GM19035 (cell line): ENCODE measurements around the gene ZFP82.

ENCODE experiments used
- ATAC-seq: cut with Tn5 transposase; IDR thresholded peaks from one replicate; pipeline ENCODE4 v1.9.1; 2021; ENCODE audit not compliant: unreplicated experiment

ZFP82 gene

DNA sequence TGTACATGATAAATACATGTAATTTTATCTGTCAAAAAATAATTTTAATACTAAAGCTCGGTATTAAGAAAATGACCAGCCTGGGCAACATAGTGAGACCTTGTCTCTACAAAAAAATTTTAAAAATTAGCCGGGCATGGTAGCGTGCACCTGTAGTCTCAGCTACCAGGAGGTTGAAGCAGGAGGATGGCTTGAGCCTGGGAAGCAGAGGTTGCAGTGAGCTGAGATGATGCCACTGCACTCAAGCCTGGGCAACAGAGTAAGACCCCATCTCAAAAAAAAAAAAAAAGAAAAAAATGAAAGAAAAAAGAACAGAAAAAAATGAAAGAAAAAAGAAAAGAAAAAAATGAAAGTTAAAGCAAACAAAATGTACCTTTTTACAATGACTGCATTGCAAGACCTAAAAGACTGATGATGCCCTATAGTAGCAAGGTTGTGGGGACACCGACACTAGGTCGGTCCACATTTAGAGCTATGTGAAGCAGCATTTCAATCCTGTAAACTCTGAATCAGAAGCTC, 44.7 kb downstream of the ZFP82 start:
- ATAC-seq: no peak

DNA sequence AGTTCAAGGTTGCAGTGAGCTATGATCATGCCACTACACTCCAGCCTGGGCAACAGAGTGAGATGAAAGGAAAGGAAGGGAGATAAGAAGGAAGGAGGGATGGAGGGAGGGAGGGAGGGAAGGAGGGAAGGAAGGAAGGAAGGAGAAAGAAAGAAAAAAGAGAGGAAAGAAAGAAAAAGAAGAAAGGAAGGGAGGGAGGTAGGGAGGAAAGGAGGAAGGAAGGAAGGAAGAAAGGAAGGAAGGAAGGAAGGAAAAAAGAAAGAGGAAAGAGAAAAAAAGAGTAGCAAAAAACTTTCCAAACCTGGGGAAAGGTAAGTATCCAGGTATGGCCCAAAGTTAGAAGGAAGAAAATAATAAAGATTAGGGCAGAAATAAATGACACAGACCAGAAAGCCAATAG, 46.6 kb downstream of the ZFP82 start:
- no peak for ATAC-seq

DNA sequence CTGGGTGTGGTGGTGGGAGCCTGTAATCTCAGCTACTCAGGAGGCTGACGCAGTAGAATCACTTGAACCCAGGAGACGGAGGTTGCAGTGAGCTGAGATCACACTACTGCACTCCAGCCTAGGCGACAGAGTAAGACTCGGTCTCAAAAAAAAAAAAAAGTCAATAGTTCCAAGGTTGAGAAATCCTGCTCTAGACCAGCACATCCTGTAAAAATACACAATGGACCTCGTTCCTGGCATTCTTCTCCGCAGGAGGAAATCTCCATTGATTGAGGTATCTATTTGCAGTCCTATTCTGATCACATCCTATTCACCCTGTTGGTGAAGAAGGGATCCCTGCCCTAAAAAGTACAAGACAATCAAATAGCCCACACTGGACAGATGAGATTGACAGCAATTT, 54.6 kb downstream of the ZFP82 start:
- ATAC-seq: no peak
